A549 (cell line): Measurements from ENCODE around the gene MXD4.

Experiments used
- CEBPB ChIP-seq, 2 experiments: fragments of >200 bp in 1 of 2; sonication (Bioruptor Twin) in 1 of 2; formaldehyde crosslinking in 1 of 2; IDR thresholded peaks; 2 replicates each; pipeline ENCODE4 v1.6.1; 2012 to 2016
- CTCF ChIP-seq: fragments of >200 bp; sonication (Bioruptor Twin); formaldehyde crosslinking; IDR thresholded peaks from 3 replicates; pipeline ENCODE4 v1.5.1; 2016
- EP300 ChIP-seq, 2 experiments: fragments of >200 bp; sonication (Bioruptor Twin); formaldehyde crosslinking; IDR thresholded peaks; 2 replicates in 1 of 2; 3 replicates in 1 of 2; pipeline ENCODE4 v1.6.1; 2016 to 2017
- FOSL2 ChIP-seq, 2 experiments: fragments of 450-650 bp in 1 of 2; fragments of >200 bp in 1 of 2; sonication (Bioruptor Twin) in 1 of 2; formaldehyde crosslinking; IDR thresholded peaks; 2 replicates each; pipeline versions ENCODE4 v1.5.0 to v1.6.1; 2016 to 2020; ENCODE audit warnings: mild to moderate bottlenecking in 1 of 2, moderate library complexity in 1 of 2
- POLR2A ChIP-seq: IDR thresholded peaks from 2 replicates; pipeline ENCODE4 v1.6.1; 2012; ENCODE audit warnings: mild to moderate bottlenecking, low read length
- REST ChIP-seq: fragments of 200-600 bp; sonication (generic); IDR thresholded peaks from 2 replicates; pipeline ENCODE4 v1.6.1; 2016; ENCODE audit warnings: antibody characterized with exemption, mild to moderate bottlenecking, moderate library complexity
- SMC3 ChIP-seq: fragments of >200 bp; sonication (Bioruptor Twin); formaldehyde crosslinking; IDR thresholded peaks from 3 replicates; pipeline ENCODE4 v1.6.1; 2018; ENCODE audit warnings: inconsistent platforms

GRCh38 chr4:2259036-2259540, 2.8 kb downstream of the MXD4 start:
- TF ChIP-seq SMC3 (no peak), EP300 (IDR thresholded peaks at IDR 0.05) (no peak), CTCF (no peak), FOSL2 (IDR thresholded peaks at IDR 0.05) (no peak), FOSL2 (CRISPR knock-in tag; IDR thresholded peaks at IDR 0.05) (no peak), REST (no peak), POLR2A (no peak), CEBPB (IDR thresholded peaks at IDR 0.05) (no peak)
